GM19238 (cell line): ENCODE data around the gene B3GNT5.
"Not testable (repeated sequence)": the region's sequence is repeated elsewhere in the genome, so short reads cannot be mapped to it uniquely, and the experiment has no call there.

ENCODE experiments used
- DNase-seq: peaks from one replicate; pipeline ENCODE4 v3.0.0; 2011; ENCODE audit warnings: low spot score; ENCODE audit not compliant: insufficient read length

B3GNT5 gene

GRCh38 chr3:183229178-183229577 is 23.9 kb upstream of the B3GNT5 start:
- no peak for DNase-seq

- not testable (repeated sequence) for DNase-seq
Measured at GRCh38 chr3:183230251-183230650, 22.8 kb upstream of the B3GNT5 start.

GRCh38 chr3:183230826-183231225 is 22.2 kb upstream of the B3GNT5 start:
- DNase-seq = no peak

- no peak for DNase-seq
Measured at GRCh38 chr3:183233966-183234365, 19.1 kb upstream of the B3GNT5 start.

GRCh38 chr3:183239046-183239445 is 14.0 kb upstream of the B3GNT5 start:
- no peak for DNase-seq

GRCh38 chr3:183242431-183242830 is 10.6 kb upstream of the B3GNT5 start:
- no peak for DNase-seq

- no peak for DNase-seq
Measured at GRCh38 chr3:183244219-183244618, 8.8 kb upstream of the B3GNT5 start.

- DNase-seq = no peak
Measured at GRCh38 chr3:183244981-183245476, 8.0 kb upstream of the B3GNT5 start.

- no peak for DNase-seq
Measured at GRCh38 chr3:183247011-183247589, 6.0 kb upstream of the B3GNT5 start.

- DNase-seq = no peak
Measured at GRCh38 chr3:183249006-183249718, 3.9 kb upstream of the B3GNT5 start.

- DNase-seq = no peak
Measured at GRCh38 chr3:183252118-183252782, 803 bp upstream of the B3GNT5 start.

- DNase-seq = no peak
Measured at GRCh38 chr3:183253528-183254486, 754 bp downstream of the B3GNT5 start.

- no peak for DNase-seq
Measured at GRCh38 chr3:183254487-183255347, 1.7 kb downstream of the B3GNT5 start.

- no peak for DNase-seq
Measured at GRCh38 chr3:183255348-183255730, 2.3 kb downstream of the B3GNT5 start.

GRCh38 chr3:183259087-183259486 is 6.0 kb downstream of the B3GNT5 start:
- DNase-seq = no peak

- no peak for DNase-seq
Measured at GRCh38 chr3:183259621-183260020, 6.6 kb downstream of the B3GNT5 start.

- no peak for DNase-seq
Measured at GRCh38 chr3:183260167-183260904, 7.3 kb downstream of the B3GNT5 start.

- DNase-seq = no peak
Measured at GRCh38 chr3:183261151-183261724, 8.2 kb downstream of the B3GNT5 start.

GRCh38 chr3:183262875-183263378 is 9.9 kb downstream of the B3GNT5 start:
- no peak for DNase-seq
